OCI-M1 (cell line): ENCODE results near the gene BCL7C.
"Not testable (repeated sequence)": the region's sequence is repeated elsewhere in the genome, so short reads cannot be mapped to it uniquely, and the experiment has no call there.

Experiments used
- DNase-seq: peaks from one replicate; lab custom pipeline; 2025; lab: John Stamatoyannopoulos, UW

Gene BCL7C

GRCh38 chr16:30893744-30894539, at the start of gene BCL7C:
BCL7C (minus strand) TSS chr16:30894077; CDS start chr16:30893944, 133 bp downstream.
- peak; percentile 95 for DNase-seq

- DNase-seq = no peak
Observed at GRCh38 chr16:30942426-30942806, 48.5 kb upstream of the BCL7C start.

GRCh38 chr16:30941600-30942425, 47.9 kb upstream of the BCL7C start:
- DNase-seq = peak; percentile 86

GRCh38 chr16:30939571-30939970, 45.7 kb upstream of the BCL7C start:
- DNase-seq = not testable (repeated sequence)

GRCh38 chr16:30937692-30938091, 43.8 kb upstream of the BCL7C start:
- no peak for DNase-seq

GRCh38 chr16:30934827-30935557, 41.1 kb upstream of the BCL7C start:
- DNase-seq = peak; percentile 83

GRCh38 chr16:30931068-30931650, 37.3 kb upstream of the BCL7C start:
- no peak for DNase-seq

- no peak for DNase-seq
Observed at GRCh38 chr16:30930160-30930571, 36.3 kb upstream of the BCL7C start.

GRCh38 chr16:30929167-30929566, 35.3 kb upstream of the BCL7C start:
- DNase-seq = no peak

GRCh38 chr16:30928390-30928789, 34.5 kb upstream of the BCL7C start:
- no peak for DNase-seq

- peak; percentile 47 for DNase-seq
Observed at GRCh38 chr16:30927789-30928378, 34.0 kb upstream of the BCL7C start.

- no peak for DNase-seq
Observed at GRCh38 chr16:30926937-30927788, 33.3 kb upstream of the BCL7C start.

GRCh38 chr16:30925995-30926811, 32.3 kb upstream of the BCL7C start:
- DNase-seq = no peak

GRCh38 chr16:30925632-30925987, 31.7 kb upstream of the BCL7C start:
- DNase-seq = no peak

GRCh38 chr16:30924913-30925631, 31.2 kb upstream of the BCL7C start:
- no peak for DNase-seq

- peak; percentile 29 for DNase-seq
Observed at GRCh38 chr16:30924076-30924912, 30.4 kb upstream of the BCL7C start.

GRCh38 chr16:30923554-30924075, 29.7 kb upstream of the BCL7C start, which contains the start of gene FBXL19:
FBXL19 (plus strand) TSS chr16:30923572; CDS start chr16:30925755, 2,183 bp downstream.
- DNase-seq = no peak
